Astrocyte (in vitro differentiated cells and primary cell): ENCODE measurements around the gene ELAVL2. TPM values are rescaled to one million over a fixed set of nuclear protein-coding genes. Genes with fewer than 3 reads are reported as not detected.

Experiments used
- DNase-seq: peaks from one replicate; pipeline ENCODE4 v3.0.0-alpha.2; 2010; ENCODE audit warnings: low read depth
- FAIRE-seq: peaks from 2 replicates; lab custom pipeline; 2011; peaks lifted over from hg19 to GRCh38; lab: Jason Lieb, UNC
- H2AFZ ChIP-seq: 2 replicates; pipeline ENCODE4 v1.6.0; 2012; ENCODE audit warnings: low read depth, low read length, inconsistent platforms
- H3K27ac ChIP-seq: 2 replicates; pipeline ENCODE4 v1.5.1; 2011; ENCODE audit warnings: low read depth, low read length, inconsistent platforms
- H3K27me3 ChIP-seq: 2 replicates; pipeline ENCODE4 v1.6.0; 2011; ENCODE audit warnings: low read length, inconsistent platforms; ENCODE audit not compliant: insufficient read depth
- H3K36me3 ChIP-seq: 2 replicates; pipeline ENCODE4 v1.5.1; 2011; ENCODE audit warnings: low read length, inconsistent platforms; ENCODE audit not compliant: insufficient read depth
- H3K4me1 ChIP-seq: 2 replicates; pipeline ENCODE4 v1.5.1; 2011; ENCODE audit warnings: low read length, inconsistent platforms; ENCODE audit not compliant: insufficient read depth
- H3K4me2 ChIP-seq: 2 replicates; pipeline ENCODE4 v1.6.0; 2012; ENCODE audit warnings: low read length, inconsistent platforms
- H3K4me3 ChIP-seq: 2 replicates; pipeline ENCODE4 v1.5.1; 2011; ENCODE audit warnings: low read depth, mild to moderate bottlenecking, low read length, inconsistent platforms; ENCODE audit not compliant: insufficient read depth
- H3K79me2 ChIP-seq: 2 replicates; pipeline ENCODE4 v1.6.0; 2012; ENCODE audit warnings: mild to moderate bottlenecking, low read length, inconsistent platforms; ENCODE audit not compliant: insufficient read depth
- H3K9ac ChIP-seq: 2 replicates; pipeline ENCODE4 v1.6.0; 2012; ENCODE audit warnings: mild to moderate bottlenecking, low read length, inconsistent platforms
- H3K9me3 ChIP-seq: 2 replicates; pipeline ENCODE4 v1.5.1; 2012; ENCODE audit warnings: low read depth, mild to moderate bottlenecking, low read length, inconsistent platforms; ENCODE audit not compliant: insufficient read depth
- H4K20me1 ChIP-seq: 2 replicates; pipeline ENCODE4 v1.6.0; 2012; ENCODE audit warnings: low read length, inconsistent platforms; ENCODE audit not compliant: insufficient read depth
- H3K27ac Mint-ChIP-seq: one replicate; pipeline ENCODE4 v1.8.0; 2021; ENCODE audit warnings: mild to moderate bottlenecking, mixed read lengths; ENCODE audit not compliant: unreplicated experiment
- H3K27me3 Mint-ChIP-seq: one replicate; pipeline ENCODE4 v1.8.0; 2021; ENCODE audit warnings: low read depth, mixed read lengths; ENCODE audit not compliant: unreplicated experiment
- H3K36me3 Mint-ChIP-seq: one replicate; pipeline ENCODE4 v1.8.0; 2021; ENCODE audit warnings: low read depth, mixed read lengths; ENCODE audit not compliant: unreplicated experiment
- H3K4me1 Mint-ChIP-seq: one replicate; pipeline ENCODE4 v1.8.0; 2021; ENCODE audit warnings: low read depth, mixed read lengths; ENCODE audit not compliant: unreplicated experiment
- H3K4me3 Mint-ChIP-seq: one replicate; pipeline ENCODE4 v1.8.0; 2021; ENCODE audit warnings: mild to moderate bottlenecking, moderate library complexity, mixed read lengths; ENCODE audit not compliant: unreplicated experiment
- H3K9me3 Mint-ChIP-seq: one replicate; pipeline ENCODE4 v1.8.0; 2021; ENCODE audit warnings: mild to moderate bottlenecking, mixed read lengths; ENCODE audit not compliant: unreplicated experiment
- EZH2 ChIP-seq: IDR thresholded peaks from 2 replicates; pipeline ENCODE4 v1.6.1; 2012; ENCODE audit warnings: mild to moderate bottlenecking, low read length, inconsistent platforms; ENCODE audit not compliant: insufficient read depth
- total RNA-seq: library from RNA; stranded (reverse); gene quantifications from 2 replicates; pipeline ENCODE4 v1.2.1, GENCODE V29; 2021
- TF ChIP-seq, protein P1 (sequence below): IDR thresholded peaks from 2 replicates; pipeline ENCODE4 v1.5.1; 2011; ENCODE audit warnings: low read depth, mild to moderate bottlenecking, inconsistent platforms, low read length, moderate library complexity; ENCODE audit not compliant: insufficient read depth

Gene ELAVL2
- total RNA-seq, 1 donor from 2014 or later = 22.2 TPM

DNA sequence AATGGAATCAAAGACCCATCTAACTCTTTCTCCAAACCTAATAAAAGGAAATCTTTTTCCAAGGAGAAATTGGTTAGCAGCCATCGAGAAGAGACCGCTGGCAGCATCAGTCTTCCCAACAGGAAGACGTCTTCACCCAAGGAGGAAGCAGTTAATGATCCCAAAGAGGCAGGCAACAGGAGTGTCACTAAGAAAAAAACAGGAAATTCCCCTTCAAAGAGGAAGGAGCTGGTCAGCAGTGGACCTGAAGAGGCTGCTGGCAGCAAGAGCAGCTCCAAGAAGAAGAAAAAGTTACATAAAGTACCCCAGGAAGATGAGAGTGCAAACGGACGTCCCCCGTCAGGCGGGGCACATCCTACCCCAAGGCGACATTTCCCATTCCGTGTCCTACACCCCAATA is 143.7 kb downstream of the ELAVL2 start:
- Mint-ChIP-seq H3K27me3 (no peaks in the 10 kb centered on the region), H3K27ac (peak overlapping the region; percentile 34), H3K4me1 (peaks cover 45% of the 10 kb centered on the region), H3K36me3 (peaks cover 2% of the 10 kb centered on the region), H3K4me3 (no peak overlapping the region), H3K9me3 (no peaks in the 10 kb centered on the region)
- no peak for TF ChIP-seq EZH2
- TF ChIP-seq, protein P1, sequence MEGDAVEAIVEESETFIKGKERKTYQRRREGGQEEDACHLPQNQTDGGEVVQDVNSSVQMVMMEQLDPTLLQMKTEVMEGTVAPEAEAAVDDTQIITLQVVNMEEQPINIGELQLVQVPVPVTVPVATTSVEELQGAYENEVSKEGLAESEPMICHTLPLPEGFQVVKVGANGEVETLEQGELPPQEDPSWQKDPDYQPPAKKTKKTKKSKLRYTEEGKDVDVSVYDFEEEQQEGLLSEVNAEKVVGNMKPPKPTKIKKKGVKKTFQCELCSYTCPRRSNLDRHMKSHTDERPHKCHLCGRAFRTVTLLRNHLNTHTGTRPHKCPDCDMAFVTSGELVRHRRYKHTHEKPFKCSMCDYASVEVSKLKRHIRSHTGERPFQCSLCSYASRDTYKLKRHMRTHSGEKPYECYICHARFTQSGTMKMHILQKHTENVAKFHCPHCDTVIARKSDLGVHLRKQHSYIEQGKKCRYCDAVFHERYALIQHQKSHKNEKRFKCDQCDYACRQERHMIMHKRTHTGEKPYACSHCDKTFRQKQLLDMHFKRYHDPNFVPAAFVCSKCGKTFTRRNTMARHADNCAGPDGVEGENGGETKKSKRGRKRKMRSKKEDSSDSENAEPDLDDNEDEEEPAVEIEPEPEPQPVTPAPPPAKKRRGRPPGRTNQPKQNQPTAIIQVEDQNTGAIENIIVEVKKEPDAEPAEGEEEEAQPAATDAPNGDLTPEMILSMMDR = no peak
- Histone ChIP-seq H3K9ac (no peak overlapping the region), H3K36me3 (no peaks in the 10 kb centered on the region), H3K4me2 (no peak overlapping the region), H3K27ac (no peak overlapping the region), H3K27me3 (no peaks in the 10 kb centered on the region), H4K20me1 (no peaks in the 10 kb centered on the region), H3K4me3 (no peak overlapping the region), H3K9me3 (no peaks in the 10 kb centered on the region), H3K79me2 (no peaks in the 10 kb centered on the region), H3K4me1 (peaks cover 21% of the 10 kb centered on the region), H2AFZ (no peak overlapping the region)
- no peak for DNase-seq
- FAIRE-seq = no peak

DNA sequence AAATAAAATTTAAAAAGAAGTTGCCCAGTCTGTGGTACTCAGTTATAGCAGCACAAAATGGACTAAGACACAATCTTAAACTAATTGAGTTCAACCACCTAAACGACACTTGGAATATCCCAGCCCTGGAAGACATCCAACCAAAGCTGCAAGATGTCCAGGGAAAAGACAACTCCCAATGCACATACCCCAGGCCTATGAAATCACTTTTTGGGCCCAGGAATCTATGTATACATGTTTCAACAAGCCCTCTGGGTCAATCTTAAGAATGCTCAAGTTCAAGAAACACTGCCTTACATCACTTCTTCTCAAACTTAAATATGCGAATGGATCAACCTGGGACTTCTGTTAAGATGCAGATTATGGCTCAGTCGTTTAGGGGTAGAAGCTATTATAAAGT is 148.6 kb downstream of the ELAVL2 start:
- Mint-ChIP-seq H3K9me3 (no peaks in the 10 kb centered on the region), H3K27ac (no peak overlapping the region), H3K27me3 (no peaks in the 10 kb centered on the region), H3K4me3 (no peak overlapping the region), H3K36me3 (peaks cover 8% of the 10 kb centered on the region), H3K4me1 (peaks cover 17% of the 10 kb centered on the region)
- TF ChIP-seq EZH2 = no peak
- TF ChIP-seq, protein P1 = no peak
- H3K79me2 ChIP-seq = no peaks in the 10 kb centered on the region
- H3K4me2 ChIP-seq = no peak overlapping the region
- H3K36me3 ChIP-seq = no peaks in the 10 kb centered on the region
- DNase-seq (no peak), FAIRE-seq (no peak)
- H3K4me1 ChIP-seq = no peaks in the 10 kb centered on the region
- H3K27ac ChIP-seq = no peak overlapping the region
- no peaks in the 10 kb centered on the region for H3K27me3 ChIP-seq
- no peaks in the 10 kb centered on the region for H3K9me3 ChIP-seq
- no peak overlapping the region for H2AFZ ChIP-seq
- no peak overlapping the region for H3K4me3 ChIP-seq
- H4K20me1 ChIP-seq = no peaks in the 10 kb centered on the region
- no peak overlapping the region for H3K9ac ChIP-seq

DNA sequence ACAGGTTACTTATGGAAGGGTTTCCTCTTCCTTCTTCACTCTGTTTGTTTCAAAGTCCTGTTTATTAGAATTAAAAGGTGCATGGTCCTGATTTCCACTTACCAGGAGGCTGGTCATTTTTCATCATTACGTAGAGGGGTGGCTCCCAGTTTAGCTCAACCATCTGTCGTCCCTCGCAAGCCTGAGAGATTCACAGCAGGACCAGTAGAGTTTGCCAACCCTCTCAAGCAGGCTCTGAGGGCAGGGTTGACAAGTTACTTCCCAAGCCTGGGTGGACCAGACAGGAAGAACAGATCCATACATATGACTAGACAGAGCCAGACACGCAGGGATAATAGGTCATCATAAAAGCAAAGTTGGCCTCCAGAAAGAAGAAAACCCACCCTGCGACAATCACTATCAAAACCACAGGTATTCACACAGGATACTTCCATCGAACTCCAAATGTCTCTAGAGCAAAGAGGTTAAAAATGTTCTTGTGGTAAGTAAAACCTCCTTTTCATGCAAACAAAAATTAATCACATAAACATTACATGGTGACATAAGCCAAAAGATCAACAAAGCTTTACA is 151.9 kb downstream of the ELAVL2 start:
- H3K36me3 ChIP-seq = no peaks in the 10 kb centered on the region
- no peak overlapping the region for H3K4me3 ChIP-seq
- Mint-ChIP-seq H3K9me3 (no peaks in the 10 kb centered on the region), H3K27me3 (no peaks in the 10 kb centered on the region), H3K4me1 (peaks cover 9% of the 10 kb centered on the region), H3K4me3 (no peak overlapping the region), H3K36me3 (peaks cover 18% of the 10 kb centered on the region), H3K27ac (peak overlapping the region; percentile 82)
- no peak overlapping the region for H3K9ac ChIP-seq
- no peaks in the 10 kb centered on the region for H3K4me1 ChIP-seq
- DNase-seq (peak; percentile 63), FAIRE-seq (no peak)
- no peak overlapping the region for H3K27ac ChIP-seq
- no peaks in the 10 kb centered on the region for H3K27me3 ChIP-seq
- no peaks in the 10 kb centered on the region for H4K20me1 ChIP-seq
- H3K4me2 ChIP-seq = no peak overlapping the region
- H3K9me3 ChIP-seq = no peaks in the 10 kb centered on the region
- TF ChIP-seq EZH2 = no peak
- TF ChIP-seq, protein P1 = no peak
- no peak overlapping the region for H2AFZ ChIP-seq
- no peaks in the 10 kb centered on the region for H3K79me2 ChIP-seq
